Fibroblast of mammary gland (primary cell): Measurements from ENCODE around the gene NPBWR2.

Experiments used
- DNase-seq: peaks from one replicate; pipeline ENCODE4 v3.0.0-alpha.2; 2010; ENCODE audit warnings: low read depth
- H3K4me3 ChIP-seq: 2 replicates; pipeline ENCODE4 v1.5.1; 2011; ENCODE audit warnings: low read depth, mild to moderate bottlenecking, low read length, moderate library complexity; ENCODE audit not compliant: control insufficient read depth
- CTCF ChIP-seq: conservative IDR thresholded peaks from 2 replicates; pipeline ENCODE4 v1.5.1; 2011; ENCODE audit warnings: low read depth, low read length, inconsistent platforms; ENCODE audit not compliant: control insufficient read depth, insufficient read depth

NPBWR2 gene, protein sequence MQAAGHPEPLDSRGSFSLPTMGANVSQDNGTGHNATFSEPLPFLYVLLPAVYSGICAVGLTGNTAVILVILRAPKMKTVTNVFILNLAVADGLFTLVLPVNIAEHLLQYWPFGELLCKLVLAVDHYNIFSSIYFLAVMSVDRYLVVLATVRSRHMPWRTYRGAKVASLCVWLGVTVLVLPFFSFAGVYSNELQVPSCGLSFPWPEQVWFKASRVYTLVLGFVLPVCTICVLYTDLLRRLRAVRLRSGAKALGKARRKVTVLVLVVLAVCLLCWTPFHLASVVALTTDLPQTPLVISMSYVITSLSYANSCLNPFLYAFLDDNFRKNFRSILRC

GRCh38 chr20:64106981-64107735, at the start of gene NPBWR2:
Gene NPBWR2, minus strand, starts transcription at chr20:64107565. Its CDS starts 734 bp downstream, at chr20:64106831.
- no peak for TF ChIP-seq CTCF
- DNase-seq: no peak
- H3K4me3 ChIP-seq: no peak within 1 kb of the TSS

DNA sequence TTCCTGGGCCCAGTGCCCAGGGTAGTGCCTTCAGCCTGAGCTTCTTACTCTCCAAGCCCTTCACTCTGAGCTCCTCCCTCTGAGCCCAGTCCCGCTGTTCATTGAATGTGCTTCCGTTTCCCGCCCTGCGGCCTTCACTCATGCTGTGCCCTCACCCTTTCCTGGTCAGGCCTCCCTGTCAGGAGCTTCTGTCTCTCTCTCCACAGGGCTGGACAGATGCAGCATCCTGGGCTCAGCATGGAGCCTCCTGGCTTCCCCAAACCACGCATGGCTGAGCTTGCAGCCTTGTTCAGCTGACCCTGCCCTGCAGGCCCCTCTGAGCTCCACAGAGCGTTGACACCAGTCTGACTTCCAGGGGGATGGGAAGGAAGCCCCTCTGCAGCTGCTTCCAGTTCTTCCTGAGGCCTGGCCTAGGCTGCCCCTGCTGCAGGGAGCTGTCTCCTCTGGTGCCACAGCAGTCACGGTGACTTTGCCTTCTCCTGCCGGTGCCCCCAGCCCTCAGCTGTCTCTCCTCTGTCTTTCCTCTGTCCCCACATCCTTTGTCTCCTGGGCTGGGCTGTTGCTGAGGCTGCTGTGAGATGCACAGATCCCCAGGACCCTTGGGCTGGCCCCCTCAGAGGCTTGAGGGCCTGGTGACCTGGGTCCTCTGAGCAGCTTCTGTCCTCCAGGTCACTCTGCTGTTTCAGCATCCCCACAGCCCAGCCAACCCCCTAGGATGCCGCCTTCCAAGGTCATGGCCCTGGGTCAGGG, 48.9 kb upstream of the NPBWR2 start:
- H3K4me3 ChIP-seq: no peak overlapping the region
- DNase-seq: no peak
- no peak for TF ChIP-seq CTCF

GRCh38 chr20:64155258-64156135, 48.1 kb upstream of the NPBWR2 start:
- TF ChIP-seq CTCF: no peak
- DNase-seq: no peak

DNA sequence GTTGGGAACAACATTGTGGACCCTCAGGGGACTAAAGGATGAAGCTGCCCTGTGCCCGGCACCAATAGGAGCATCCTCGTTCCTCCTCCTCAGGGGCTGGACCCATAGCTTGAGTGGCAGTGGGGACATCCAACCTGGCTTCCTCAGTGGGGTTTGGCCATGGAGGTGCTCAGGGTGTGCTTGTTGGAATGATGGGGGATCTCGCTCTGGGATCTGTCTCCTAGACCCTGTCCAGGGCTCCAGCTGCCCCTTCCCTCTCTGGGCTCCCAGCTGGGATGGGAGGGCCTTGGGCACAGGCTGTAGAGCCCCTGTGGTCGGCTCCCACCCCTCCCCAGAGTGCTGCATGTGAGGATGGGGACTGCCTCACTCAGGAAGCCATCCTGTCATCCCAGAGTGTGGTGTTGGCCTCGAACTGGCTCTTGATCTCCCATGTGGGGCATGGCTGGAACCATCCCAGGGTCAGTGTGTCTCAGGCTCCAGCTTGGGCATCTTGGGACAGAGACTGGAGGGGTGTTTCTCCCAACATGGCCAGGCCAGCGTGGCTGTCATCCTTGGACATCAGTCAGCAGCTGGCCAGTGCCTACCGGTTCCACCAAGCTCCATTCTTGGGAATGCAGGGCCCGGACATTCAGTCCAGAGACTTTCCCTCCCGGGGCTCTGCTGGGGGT, 47.4 kb upstream of the NPBWR2 start:
- no peak for DNase-seq
- no peak for TF ChIP-seq CTCF

More at GRCh38 chr20:64155258-64156135, 48.1 kb upstream of the NPBWR2 start:
- H3K4me3 ChIP-seq: no peak overlapping the region

DNA sequence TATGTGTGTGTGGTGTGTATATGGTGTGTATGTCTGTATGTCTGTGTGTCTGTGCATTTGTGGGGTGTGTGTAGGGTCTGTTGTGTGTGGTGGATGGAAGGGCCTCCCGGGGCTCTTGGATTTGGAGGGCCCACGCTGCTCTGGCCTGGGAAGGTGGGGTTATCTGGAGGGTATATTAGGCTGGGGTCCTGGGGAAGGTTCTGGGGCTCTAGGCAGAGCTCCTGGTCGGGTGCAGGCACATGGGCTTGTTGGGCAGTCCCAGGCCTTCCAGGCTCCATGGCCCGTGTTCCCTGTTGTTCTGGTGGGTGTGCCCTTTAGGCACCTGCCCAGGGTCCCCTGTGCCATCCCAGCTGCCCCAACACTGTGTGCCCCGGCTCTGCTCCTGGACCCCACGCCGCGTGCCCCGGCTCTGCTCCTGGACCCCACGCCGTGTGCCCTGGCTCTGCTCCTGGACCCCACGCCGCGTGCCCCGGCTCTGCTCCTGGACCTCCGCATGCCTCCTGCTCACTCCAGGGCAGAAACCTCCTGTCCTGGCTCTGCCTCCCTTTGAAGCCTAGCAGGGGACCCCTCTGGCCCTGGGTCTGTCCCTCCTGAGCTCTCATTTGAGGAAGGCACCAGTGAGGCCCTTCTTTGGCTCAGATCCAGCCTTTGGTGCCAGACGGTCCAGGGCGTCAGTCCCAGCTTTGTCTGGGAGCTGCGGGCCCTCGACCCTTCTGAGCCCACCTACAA, 46.7 kb upstream of the NPBWR2 start:
- no peak overlapping the region for H3K4me3 ChIP-seq
- no peak for DNase-seq
- TF ChIP-seq CTCF: no peak

More for the DNA sequence above, 47.4 kb upstream of the NPBWR2 start:
- H3K4me3 ChIP-seq: no peak overlapping the region
